Lower lobe of right lung (tissue), 2 donors: ENCODE results near the gene CACNA1A. TPM values are rescaled to one million over a fixed set of nuclear protein-coding genes. Genes with fewer than 3 reads are reported as not detected.
"Not testable (repeated sequence)": the region's sequence is repeated elsewhere in the genome, so short reads cannot be mapped to it uniquely, and the experiment has no call there.

Source experiments
- ATAC-seq, 2 donors: fragments of 200-7000 bp; cut with Tn5 transposase; one replicate each; pipeline ENCODE4 v1.9.1; 2020 to 2022; ENCODE audit warnings: mild to moderate bottlenecking in 2 of 2, moderate library complexity in 2 of 2
- DNase-seq: peaks from one replicate; pipeline ENCODE4 v3.0.0-alpha.2; 2020
- H3K27ac ChIP-seq: fragments of 200-600 bp; one replicate; pipeline ENCODE4 v1.8.0; 2022
- H3K27me3 ChIP-seq: fragments of 200-600 bp; one replicate; pipeline ENCODE4 v1.8.0; 2022; ENCODE audit warnings: low read depth
- H3K36me3 ChIP-seq: fragments of 200-600 bp; one replicate; pipeline ENCODE4 v1.8.0; 2022; ENCODE audit warnings: mild to moderate bottlenecking
- H3K4me1 ChIP-seq: fragments of 200-600 bp; one replicate; pipeline ENCODE4 v1.8.0; 2022
- H3K4me3 ChIP-seq: fragments of 200-600 bp; one replicate; pipeline ENCODE4 v1.8.0; 2022; ENCODE audit warnings: mild to moderate bottlenecking
- H3K9me3 ChIP-seq: fragments of 200-600 bp; one replicate; pipeline ENCODE4 v1.8.0; 2022
- CTCF ChIP-seq: fragments of 200-600 bp; IDR thresholded peaks from one replicate; pipeline ENCODE4 v1.8.0; 2022; ENCODE audit warnings: antibody characterized with exemption, mild to moderate bottlenecking
- intact Hi-C: fragments of 100-400 bp; cut with DNase I; formaldehyde crosslinking; loops from one replicate; pipeline ENCODE4 v1.11.0; 2022
- total RNA-seq: library from RNA; stranded (reverse); fragmentation: NEBNext Ultra II Directional; extraction: Animal tissue kit (Norgen Biotek cat#: 25700); gene quantifications from one replicate; pipeline ENCODE4 v1.2.1, GENCODE V29; 2021
- donor health status: DM: no; HTN: yes; CAD: no; lungs with severe emphysema.

The CACNA1A gene
- total RNA-seq, 1 donor from 2014 or later, result 0.71 TPM

GRCh38 chr19:13363245-13363644 lies 143.0 kb downstream of the CACNA1A start:
- intact Hi-C loops, result no loop called here
- no peak for TF ChIP-seq CTCF

GRCh38 chr19:13362668-13363067 lies 143.6 kb downstream of the CACNA1A start:
- H3K4me3 ChIP-seq, result no peak overlapping the region
- H3K36me3 ChIP-seq, result no peaks in the 10 kb centered on the region
- ATAC-seq (no peak), DNase-seq (no peak)
- H3K27me3 ChIP-seq, result no peaks in the 10 kb centered on the region
- H3K27ac ChIP-seq, result no peak overlapping the region
- peaks cover 10% of the 10 kb centered on the region for H3K9me3 ChIP-seq
- TF ChIP-seq CTCF, result no peak
- no peaks in the 10 kb centered on the region for H3K4me1 ChIP-seq
- intact Hi-C loops, result no loop called here

More at GRCh38 chr19:13363245-13363644, 143.0 kb downstream of the CACNA1A start:
- Histone ChIP-seq H3K9me3 (peaks cover 10% of the 10 kb centered on the region), H3K4me3 (no peak overlapping the region), H3K4me1 (no peaks in the 10 kb centered on the region), H3K27me3 (no peaks in the 10 kb centered on the region), H3K36me3 (no peaks in the 10 kb centered on the region), H3K27ac (no peak overlapping the region)
- DNase-seq (no peak), ATAC-seq (no peak)

- H3K27ac ChIP-seq, H3K9me3 ChIP-seq, H3K4me1 ChIP-seq, DNase-seq, H3K4me3 ChIP-seq, H3K27me3 ChIP-seq, intact Hi-C loops, ATAC-seq, H3K36me3 ChIP-seq: not testable (repeated sequence)
These were observed 144.6 kb downstream of the CACNA1A start for GRCh38 chr19:13361726-13362125.

- Histone ChIP-seq H3K4me3 (no peak overlapping the region), H3K4me1 (no peaks in the 10 kb centered on the region), H3K27me3 (peaks cover 12% of the 10 kb centered on the region), H3K27ac (no peak overlapping the region), H3K9me3 (peaks cover 10% of the 10 kb centered on the region), H3K36me3 (no peaks in the 10 kb centered on the region)
- TF ChIP-seq CTCF, result no peak
- ATAC-seq (no peak), DNase-seq (no peak)
- intact Hi-C loops, result no loop called here
These were observed 149.5 kb downstream of the CACNA1A start for GRCh38 chr19:13356686-13357280.

DNA sequence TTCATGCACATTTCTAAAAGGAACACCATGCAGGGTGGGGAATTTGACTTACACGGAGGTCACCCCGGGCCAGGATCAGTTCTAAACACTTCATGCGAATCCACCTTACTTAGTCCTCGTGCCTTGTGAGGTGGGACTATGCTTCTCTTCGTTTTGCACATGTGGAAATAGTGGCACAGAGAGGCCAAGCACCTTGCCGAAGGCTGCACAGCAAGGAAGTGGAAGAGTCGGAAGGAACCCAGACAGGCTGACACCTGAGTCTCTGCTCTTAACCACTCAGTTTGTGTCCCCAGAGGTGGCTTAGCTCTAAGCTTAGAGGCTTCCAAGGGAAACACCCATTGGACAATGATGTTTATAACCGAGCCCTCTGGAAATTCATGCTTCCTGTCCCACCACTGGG lies 150.1 kb downstream of the CACNA1A start:
- no peak for TF ChIP-seq CTCF
- H3K9me3 ChIP-seq, result peaks cover 10% of the 10 kb centered on the region
- ATAC-seq (no peak), DNase-seq (no peak)
- no peak overlapping the region for H3K27ac ChIP-seq
- no peak overlapping the region for H3K4me3 ChIP-seq
- peaks cover 12% of the 10 kb centered on the region for H3K27me3 ChIP-seq
- intact Hi-C loops, result no loop called here
- no peaks in the 10 kb centered on the region for H3K4me1 ChIP-seq
- no peaks in the 10 kb centered on the region for H3K36me3 ChIP-seq

- no peak for DNase-seq
These were observed 150.9 kb downstream of the CACNA1A start for GRCh38 chr19:13355356-13355755.

More at GRCh38 chr19:13355356-13355755, 150.9 kb downstream of the CACNA1A start:
- no peak for TF ChIP-seq CTCF
- no peak overlapping the region for H3K27ac ChIP-seq
- H3K4me1 ChIP-seq, result no peaks in the 10 kb centered on the region
- intact Hi-C loops, result no loop called here
- peaks cover 12% of the 10 kb centered on the region for H3K27me3 ChIP-seq
- no peak overlapping the region for H3K4me3 ChIP-seq
- H3K36me3 ChIP-seq, result no peaks in the 10 kb centered on the region
- peaks cover 10% of the 10 kb centered on the region for H3K9me3 ChIP-seq
- ATAC-seq, result no peak
